ENCODE data around the gene IGSF21.

GRCh38 chr1:18142969-18143368, 35.4 kb downstream of the IGSF21 start:
- TF ChIP-seq POLR2A (IDR thresholded peaks at IDR 0.05; ENCODE audit: low read length) = no peak
- no peak for TF ChIP-seq GATA1 (IDR thresholded peaks at IDR 0.05; ENCODE audit: low read depth, low read length)
